ENCODE measurements around the gene MAP1LC3A.

The MAP1LC3A gene

GRCh38 chr20:34578521-34578920 lies 20.0 kb downstream of the MAP1LC3A start:
- DNase-seq, result no peak

- DNase-seq, result no peak
These were observed 20.9 kb downstream of the MAP1LC3A start for GRCh38 chr20:34579191-34579978.

GRCh38 chr20:34579979-34580940 lies 21.7 kb downstream of the MAP1LC3A start:
- DNase-seq, result no peak

DNA sequence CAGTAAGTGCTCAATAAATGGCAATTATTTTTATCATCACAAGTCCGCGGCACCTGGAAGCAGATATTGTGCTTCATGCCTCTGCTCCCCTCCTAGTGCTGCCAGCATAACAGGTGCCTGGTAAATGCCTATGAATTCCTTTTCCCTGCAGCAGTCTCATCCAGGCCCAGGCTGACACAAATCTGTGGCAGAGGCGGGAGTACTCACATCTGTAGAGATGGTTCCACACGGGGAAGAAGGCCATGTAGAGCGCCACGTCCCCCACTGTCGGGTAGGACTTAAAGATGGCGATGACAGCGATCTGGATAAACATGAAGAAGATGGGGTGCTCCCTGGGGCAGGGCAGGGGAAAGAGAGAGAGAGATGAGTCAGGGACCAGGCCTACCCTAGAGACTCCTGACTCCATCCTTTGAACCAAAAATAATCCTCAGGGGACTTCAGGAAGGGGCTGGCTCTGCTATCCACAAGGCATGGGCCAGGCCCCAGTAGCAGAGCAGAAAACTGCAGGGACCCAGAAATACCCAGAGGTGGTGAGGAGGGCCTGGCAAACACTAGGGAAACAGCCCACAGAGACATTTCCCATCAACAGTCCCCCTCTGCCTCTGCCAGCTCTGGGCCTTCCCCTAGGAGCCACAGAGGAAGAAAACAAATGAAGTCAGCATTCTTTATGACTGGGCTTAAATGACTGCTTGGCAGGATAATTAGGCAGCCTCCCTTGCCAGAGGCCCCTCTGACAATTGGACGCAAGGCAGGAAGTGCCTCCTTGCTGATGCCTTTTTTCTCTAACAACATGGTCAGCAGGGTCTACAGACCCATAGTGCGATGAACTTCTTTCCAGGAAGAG lies 23.0 kb downstream of the MAP1LC3A start:
- DNase-seq, result no peak

DNA sequence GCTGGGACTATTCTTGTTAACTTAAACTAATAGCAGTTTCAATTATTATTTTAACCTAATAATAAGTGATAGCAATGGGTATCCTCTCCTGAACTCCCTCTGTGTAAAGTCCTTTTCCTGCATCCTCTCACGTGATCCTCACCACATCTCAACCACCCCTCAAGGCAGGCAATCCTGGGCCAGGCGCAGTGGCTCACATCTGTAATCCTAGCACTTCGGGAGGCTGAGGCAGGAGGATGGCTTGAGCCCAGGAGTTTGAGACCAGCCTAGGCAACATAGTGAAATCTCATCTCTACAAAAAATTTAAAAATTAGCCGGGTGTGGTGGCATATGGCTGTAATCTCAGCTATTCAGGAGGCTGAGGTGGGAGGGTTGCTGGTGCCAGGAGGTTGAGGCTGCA lies 23.7 kb downstream of the MAP1LC3A start:
- DNase-seq, result no peak

DNA sequence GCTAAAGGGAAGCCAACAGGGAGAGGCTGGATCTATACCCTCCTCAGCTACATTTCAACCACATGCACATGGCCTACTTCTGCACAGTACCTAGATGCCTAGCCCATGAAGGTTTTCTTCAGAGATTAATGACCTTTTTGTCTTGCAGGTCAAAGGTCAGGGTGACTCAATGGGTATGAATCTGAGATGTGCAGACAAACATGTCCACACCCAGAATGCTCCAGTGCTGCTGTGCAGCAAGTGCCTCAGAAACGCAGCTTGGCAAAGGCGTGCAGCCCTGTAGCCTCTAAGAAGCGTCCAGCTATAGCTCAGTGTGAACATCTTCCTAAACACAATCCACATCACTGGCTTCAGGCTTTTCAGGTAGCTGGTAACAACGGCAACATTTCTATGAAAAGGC lies 24.4 kb downstream of the MAP1LC3A start:
- DNase-seq, result no peak

DNA sequence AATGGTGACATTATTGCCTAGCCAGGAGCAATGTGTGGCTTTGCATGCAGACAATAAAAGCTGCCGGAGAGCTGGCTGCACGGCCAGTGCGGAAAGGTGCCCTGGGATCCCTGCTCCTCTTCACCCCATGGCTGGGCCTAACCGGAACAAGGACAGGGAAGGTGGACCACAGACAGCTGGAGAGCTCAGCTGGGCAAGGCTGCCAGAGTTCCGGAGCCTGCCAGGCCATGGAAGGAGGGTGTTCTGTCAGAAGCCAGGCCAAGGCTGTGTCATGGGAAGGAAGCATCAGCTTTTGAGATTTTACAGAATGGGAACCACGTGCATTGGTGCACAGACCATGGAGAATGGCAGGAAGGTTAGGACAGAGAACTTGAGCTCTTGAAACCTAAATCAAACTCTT lies 25.0 kb downstream of the MAP1LC3A start:
- DNase-seq, result no peak

DNA sequence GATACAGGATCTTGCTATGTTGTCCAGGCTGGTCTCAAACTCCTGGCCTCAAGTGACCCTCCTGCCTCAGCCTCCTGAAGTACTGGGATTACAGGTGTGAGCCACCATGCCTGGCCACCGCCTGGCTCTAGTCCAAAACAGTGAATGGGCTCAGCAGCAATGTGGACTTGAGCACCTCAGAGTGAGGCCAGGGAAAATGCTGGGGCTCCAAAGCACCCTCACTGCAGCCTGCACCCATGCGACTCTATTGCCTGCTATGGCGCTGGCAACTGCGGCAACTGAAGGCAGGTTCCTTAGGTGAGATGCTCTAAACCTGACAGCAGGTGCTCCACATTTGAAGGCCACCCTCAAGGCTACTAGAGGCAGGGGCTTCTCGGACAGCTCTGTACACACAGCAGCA lies 26.5 kb downstream of the MAP1LC3A start:
- DNase-seq, result no peak

GRCh38 chr20:34586488-34587163 lies 28.1 kb downstream of the MAP1LC3A start:
- no peak for DNase-seq

DNA sequence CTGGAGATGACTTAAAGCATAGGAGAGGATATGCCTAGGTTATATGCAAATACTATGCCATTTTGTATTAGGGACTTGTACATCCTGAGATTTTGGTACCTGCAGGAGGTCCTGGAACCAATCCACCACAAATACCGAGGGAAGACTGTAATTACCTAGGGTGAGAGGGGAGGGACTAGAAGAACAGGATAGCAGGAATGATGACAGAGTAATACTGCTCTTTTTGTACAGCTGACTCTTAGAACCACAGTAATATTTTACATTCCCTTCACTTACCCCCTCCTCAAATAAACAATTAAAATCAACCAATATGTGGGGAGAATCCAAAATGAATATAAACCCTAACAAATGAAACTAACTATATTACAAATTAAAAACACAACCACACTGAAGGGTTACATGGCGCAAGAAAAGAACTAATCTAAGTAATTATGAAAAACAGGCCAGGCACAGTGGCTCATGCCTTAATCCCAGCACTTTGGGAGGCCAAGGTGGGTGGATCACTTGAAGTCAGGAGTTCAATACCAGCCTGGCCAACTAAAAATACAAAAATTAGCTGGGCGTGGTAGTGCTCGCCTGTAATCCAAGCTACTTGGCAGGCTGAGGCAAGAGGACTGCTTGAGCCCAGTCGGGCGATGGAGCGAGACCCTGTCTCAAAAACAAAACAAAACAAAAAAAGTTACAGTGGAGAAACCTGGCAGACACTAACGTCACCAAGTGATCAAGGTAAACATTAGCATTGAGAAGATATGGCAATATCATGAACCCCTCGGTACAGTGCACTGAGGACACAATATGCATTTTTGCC lies 37.1 kb downstream of the MAP1LC3A start:
- DNase-seq, result no peak

GRCh38 chr20:34600892-34601653 lies 42.6 kb downstream of the MAP1LC3A start:
- DNase-seq, result no peak

- no peak for DNase-seq
These were observed 46.7 kb downstream of the MAP1LC3A start for GRCh38 chr20:34604980-34605788.

DNA sequence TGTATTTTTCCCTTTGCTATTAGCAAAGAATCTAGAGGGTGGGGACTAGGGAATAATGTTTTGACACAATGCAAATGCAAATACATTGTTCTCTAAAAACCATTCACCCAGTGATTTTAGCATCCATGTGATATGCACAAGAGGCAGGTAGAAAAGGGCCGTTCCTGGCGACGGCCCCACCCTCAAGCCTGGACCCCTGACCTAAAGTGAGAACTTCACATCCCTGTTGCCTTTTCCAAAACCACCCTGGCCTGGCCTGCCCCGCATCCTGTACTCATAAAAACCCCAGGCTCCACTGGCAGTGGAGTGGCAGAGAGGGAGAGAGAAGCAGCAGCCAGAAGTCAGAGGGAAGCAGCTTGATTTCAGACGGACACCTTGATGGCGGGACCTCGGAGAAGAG lies 48.5 kb downstream of the MAP1LC3A start:
- DNase-seq, result no peak
